D721Med (cell line): ENCODE measurements around the gene PGBD4.

ENCODE experiments used
- DNase-seq: peaks from one replicate; pipeline ENCODE4 v3.0.0; 2011; ENCODE audit warnings: low spot score; ENCODE audit not compliant: insufficient read length
- FAIRE-seq: peaks from 2 replicates; lab custom pipeline; 2011; peaks lifted over from hg19 to GRCh38; lab: Jason Lieb, UNC
- TF ChIP-seq, protein P1 (sequence below): IDR thresholded peaks from 2 replicates; pipeline ENCODE4 v1.5.1; 2012; ENCODE audit warnings: mild to moderate bottlenecking, control low read depth; ENCODE audit not compliant: insufficient read depth; ENCODE audit errors: missing control alignments

The PGBD4 gene

GRCh38 chr15:34101366-34102174 is at the start of gene PGBD4, which contains the start of gene EMC7:
Gene PGBD4 (plus strand): TSS chr15:34102083. CDS start chr15:34102532, 449 bp downstream.
Gene EMC7 (minus strand): TSS chr15:34101862. CDS start chr15:34101839, 23 bp downstream.
- FAIRE-seq (no peak), DNase-seq (peak; percentile 68)
- TF ChIP-seq, protein P1, sequence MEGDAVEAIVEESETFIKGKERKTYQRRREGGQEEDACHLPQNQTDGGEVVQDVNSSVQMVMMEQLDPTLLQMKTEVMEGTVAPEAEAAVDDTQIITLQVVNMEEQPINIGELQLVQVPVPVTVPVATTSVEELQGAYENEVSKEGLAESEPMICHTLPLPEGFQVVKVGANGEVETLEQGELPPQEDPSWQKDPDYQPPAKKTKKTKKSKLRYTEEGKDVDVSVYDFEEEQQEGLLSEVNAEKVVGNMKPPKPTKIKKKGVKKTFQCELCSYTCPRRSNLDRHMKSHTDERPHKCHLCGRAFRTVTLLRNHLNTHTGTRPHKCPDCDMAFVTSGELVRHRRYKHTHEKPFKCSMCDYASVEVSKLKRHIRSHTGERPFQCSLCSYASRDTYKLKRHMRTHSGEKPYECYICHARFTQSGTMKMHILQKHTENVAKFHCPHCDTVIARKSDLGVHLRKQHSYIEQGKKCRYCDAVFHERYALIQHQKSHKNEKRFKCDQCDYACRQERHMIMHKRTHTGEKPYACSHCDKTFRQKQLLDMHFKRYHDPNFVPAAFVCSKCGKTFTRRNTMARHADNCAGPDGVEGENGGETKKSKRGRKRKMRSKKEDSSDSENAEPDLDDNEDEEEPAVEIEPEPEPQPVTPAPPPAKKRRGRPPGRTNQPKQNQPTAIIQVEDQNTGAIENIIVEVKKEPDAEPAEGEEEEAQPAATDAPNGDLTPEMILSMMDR = no peak

DNA sequence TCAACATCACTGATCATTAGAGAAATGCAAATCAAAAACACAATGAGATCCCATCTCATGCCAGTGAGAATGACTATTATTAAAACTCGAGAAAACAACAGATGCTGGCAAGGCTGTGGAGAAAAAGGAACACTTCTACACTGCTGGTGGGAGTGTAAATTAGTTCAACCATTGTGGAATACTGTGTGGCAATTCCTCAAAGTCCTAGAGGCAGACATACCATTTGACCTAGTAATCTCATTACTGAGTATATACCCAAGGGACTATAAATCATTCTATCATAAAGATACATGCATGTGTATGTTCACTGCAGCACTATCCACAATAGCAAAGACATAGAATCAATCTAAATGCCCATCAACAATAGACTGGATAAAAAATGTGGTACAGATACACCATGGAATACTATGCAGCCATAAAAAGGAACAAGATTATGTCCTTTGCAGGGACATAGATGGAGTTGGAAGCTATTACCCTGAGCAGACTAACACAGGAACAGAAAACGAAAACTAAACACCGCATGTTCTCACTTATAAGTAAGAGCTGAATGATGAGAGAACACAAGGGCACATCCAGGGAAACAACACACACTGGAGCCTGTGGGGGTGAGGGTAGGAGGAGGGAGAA is 47.7 kb upstream of the PGBD4 start:
- TF ChIP-seq, protein P1 = no peak
- no peak for FAIRE-seq
- no peak for DNase-seq

DNA sequence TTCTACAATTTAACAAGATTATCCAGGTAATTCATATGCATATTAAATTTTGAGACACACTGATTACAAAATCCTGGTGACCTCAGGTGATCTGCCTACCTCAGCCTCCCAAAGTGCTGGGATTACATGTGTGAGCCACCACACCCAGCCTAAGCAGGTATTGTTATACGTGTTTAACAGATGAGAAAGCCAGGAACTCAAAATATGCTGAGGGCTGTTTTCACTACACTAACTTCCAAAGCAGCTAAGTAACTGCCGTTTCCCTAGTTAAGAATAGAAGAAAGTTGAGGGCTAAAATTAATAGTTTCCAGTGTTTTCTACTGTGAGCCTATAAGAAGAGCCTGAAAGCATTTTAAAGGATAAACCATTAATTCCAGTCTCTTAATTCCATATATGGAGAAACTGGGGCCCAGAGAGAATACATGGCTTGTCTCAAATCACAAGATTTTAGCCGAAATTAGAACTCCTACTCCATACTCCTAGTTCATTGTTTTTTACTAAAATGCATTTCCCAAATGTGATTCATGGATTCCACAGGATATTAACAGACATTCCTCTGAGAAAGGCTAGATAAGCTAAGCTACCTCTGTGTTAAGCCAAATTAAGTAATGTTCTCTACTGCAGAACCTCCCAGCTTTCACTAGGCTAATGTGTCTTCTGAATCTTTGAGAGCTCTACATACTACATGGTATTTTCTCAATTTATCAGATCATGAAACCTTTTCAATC is 45.9 kb upstream of the PGBD4 start:
- DNase-seq (no peak), FAIRE-seq (no peak)
- TF ChIP-seq, protein P1 = no peak

- DNase-seq (no peak), FAIRE-seq (no peak)
- TF ChIP-seq, protein P1 = no peak
Observed at GRCh38 chr15:34056911-34057310, 45.0 kb upstream of the PGBD4 start.

DNA sequence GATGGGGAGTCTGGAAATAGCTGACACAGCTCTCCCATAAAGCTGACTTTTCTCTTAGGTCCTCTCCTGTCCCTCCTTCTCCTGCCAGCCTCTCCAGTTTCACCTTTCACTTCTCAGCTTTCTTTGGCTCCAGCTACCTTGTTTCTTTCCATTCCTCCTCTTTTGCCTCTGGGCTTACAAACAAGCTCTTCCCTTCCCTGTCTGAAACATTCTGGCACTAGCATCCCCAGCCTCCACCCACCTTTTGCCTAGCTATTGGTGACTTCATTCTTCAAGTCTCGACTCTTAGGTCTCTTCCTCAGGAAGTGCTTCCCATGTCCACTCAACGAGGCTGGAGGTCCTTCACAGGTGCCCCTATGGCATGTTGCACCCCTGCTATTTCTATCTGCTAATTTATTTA is 42.4 kb upstream of the PGBD4 start:
- TF ChIP-seq, protein P1 = no peak
- FAIRE-seq (no peak), DNase-seq (no peak)

- FAIRE-seq = no peak
- no peak for DNase-seq
- TF ChIP-seq, protein P1 = no peak
Observed at GRCh38 chr15:34059946-34060345, 41.9 kb upstream of the PGBD4 start.
